SK-N-SH (cell line): ENCODE data around the gene ANK3.

ENCODE experiments used
- EP300 ChIP-seq, 2 experiments: IDR thresholded peaks; 2 replicates each; pipeline versions ENCODE4 v1.4.0 to v1.6.1; 2012; ENCODE audit warnings: borderline replicate concordance in 1 of 2, low read depth in 1 of 2, low read length in 1 of 2
- NRF1 ChIP-seq: IDR thresholded peaks from 2 replicates; pipeline ENCODE4 v1.6.1; 2012; ENCODE audit warnings: low read depth, mild to moderate bottlenecking, low read length
- SMC3 ChIP-seq: IDR thresholded peaks from 2 replicates; pipeline ENCODE4 v1.6.1; 2012; ENCODE audit warnings: low read depth, low read length, improper control_type of control experiment
- TAF1 ChIP-seq: IDR thresholded peaks from 2 replicates; pipeline ENCODE4 v1.6.1; 2012; ENCODE audit warnings: low read depth, mild to moderate bottlenecking, low read length, moderate library complexity, borderline replicate concordance
- TCF12 ChIP-seq: IDR thresholded peaks from 2 replicates; pipeline ENCODE4 v1.4.0; 2012
- TF ChIP-seq, protein P1 (sequence below): fragments of 200-600 bp; sonication (generic); IDR thresholded peaks from 2 replicates; pipeline ENCODE4 v1.6.1; 2017; ENCODE audit warnings: antibody characterized with exemption, mild to moderate bottlenecking, moderate library complexity
- TF ChIP-seq, protein P2 (sequence below): IDR thresholded peaks from 2 replicates; pipeline ENCODE4 v1.6.1; 2012; ENCODE audit warnings: mild to moderate bottlenecking, low read depth, low read length, moderate library complexity

GRCh38 chr10:60299390-60299778 lies 90.3 kb downstream of the ANK3 start:
- TF ChIP-seq, protein P1, sequence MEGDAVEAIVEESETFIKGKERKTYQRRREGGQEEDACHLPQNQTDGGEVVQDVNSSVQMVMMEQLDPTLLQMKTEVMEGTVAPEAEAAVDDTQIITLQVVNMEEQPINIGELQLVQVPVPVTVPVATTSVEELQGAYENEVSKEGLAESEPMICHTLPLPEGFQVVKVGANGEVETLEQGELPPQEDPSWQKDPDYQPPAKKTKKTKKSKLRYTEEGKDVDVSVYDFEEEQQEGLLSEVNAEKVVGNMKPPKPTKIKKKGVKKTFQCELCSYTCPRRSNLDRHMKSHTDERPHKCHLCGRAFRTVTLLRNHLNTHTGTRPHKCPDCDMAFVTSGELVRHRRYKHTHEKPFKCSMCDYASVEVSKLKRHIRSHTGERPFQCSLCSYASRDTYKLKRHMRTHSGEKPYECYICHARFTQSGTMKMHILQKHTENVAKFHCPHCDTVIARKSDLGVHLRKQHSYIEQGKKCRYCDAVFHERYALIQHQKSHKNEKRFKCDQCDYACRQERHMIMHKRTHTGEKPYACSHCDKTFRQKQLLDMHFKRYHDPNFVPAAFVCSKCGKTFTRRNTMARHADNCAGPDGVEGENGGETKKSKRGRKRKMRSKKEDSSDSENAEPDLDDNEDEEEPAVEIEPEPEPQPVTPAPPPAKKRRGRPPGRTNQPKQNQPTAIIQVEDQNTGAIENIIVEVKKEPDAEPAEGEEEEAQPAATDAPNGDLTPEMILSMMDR: no peak
- no peak for TF ChIP-seq SMC3
- no peak for TF ChIP-seq TCF12
- TF ChIP-seq EP300 (IDR thresholded peaks at IDR 0.05; ENCODE audit: borderline replicate concordance in 1 of 2, low read depth in 1 of 2, low read length in 1 of 2): no peak
- TF ChIP-seq TAF1: no peak
- TF ChIP-seq, protein P2, sequence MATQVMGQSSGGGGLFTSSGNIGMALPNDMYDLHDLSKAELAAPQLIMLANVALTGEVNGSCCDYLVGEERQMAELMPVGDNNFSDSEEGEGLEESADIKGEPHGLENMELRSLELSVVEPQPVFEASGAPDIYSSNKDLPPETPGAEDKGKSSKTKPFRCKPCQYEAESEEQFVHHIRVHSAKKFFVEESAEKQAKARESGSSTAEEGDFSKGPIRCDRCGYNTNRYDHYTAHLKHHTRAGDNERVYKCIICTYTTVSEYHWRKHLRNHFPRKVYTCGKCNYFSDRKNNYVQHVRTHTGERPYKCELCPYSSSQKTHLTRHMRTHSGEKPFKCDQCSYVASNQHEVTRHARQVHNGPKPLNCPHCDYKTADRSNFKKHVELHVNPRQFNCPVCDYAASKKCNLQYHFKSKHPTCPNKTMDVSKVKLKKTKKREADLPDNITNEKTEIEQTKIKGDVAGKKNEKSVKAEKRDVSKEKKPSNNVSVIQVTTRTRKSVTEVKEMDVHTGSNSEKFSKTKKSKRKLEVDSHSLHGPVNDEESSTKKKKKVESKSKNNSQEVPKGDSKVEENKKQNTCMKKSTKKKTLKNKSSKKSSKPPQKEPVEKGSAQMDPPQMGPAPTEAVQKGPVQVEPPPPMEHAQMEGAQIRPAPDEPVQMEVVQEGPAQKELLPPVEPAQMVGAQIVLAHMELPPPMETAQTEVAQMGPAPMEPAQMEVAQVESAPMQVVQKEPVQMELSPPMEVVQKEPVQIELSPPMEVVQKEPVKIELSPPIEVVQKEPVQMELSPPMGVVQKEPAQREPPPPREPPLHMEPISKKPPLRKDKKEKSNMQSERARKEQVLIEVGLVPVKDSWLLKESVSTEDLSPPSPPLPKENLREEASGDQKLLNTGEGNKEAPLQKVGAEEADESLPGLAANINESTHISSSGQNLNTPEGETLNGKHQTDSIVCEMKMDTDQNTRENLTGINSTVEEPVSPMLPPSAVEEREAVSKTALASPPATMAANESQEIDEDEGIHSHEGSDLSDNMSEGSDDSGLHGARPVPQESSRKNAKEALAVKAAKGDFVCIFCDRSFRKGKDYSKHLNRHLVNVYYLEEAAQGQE: no peak
- no peak for TF ChIP-seq NRF1
